WTC11 (cell line): ENCODE results near the gene FBXL14. TPM values are rescaled to one million over a fixed set of nuclear protein-coding genes. Genes with fewer than 3 reads are reported as not detected.
A peak's percentile ranks its signal among the peaks of the same experiment; 100 is the strongest.

Experiments used
- ATAC-seq: fragments of 200-7000 bp; cut with Tn5 transposase; 2 replicates; pipeline ENCODE4 v1.10.0; 2021; ENCODE audit warnings: mild to moderate bottlenecking, moderate library complexity
- CTCF ChIA-PET: fragments of 300-600 bp; sonication (Branson Sonifier 250); formaldehyde crosslinking; loops from one replicate; lab custom pipeline; 2021; ENCODE audit warnings: antibody characterized with exemption; lab: Charles Lee
- POLR2A ChIA-PET: fragments of 350-600 bp; sonication (Branson Sonifier 250); formaldehyde crosslinking; loops from one replicate; lab custom pipeline; 2021; ENCODE audit warnings: antibody characterized with exemption; lab: Charles Lee
- DNase-seq: peaks from one replicate; pipeline ENCODE4 v3.0.0; 2021; ENCODE audit warnings: low spot score
- H3K27ac Mint-ChIP-seq: 2 replicates; pipeline ENCODE4 v1.8.0; 2021; ENCODE audit warnings: mixed read lengths
- H3K27me3 Mint-ChIP-seq: 2 replicates; pipeline ENCODE4 v1.8.0; 2021; ENCODE audit warnings: low read depth, mild to moderate bottlenecking, moderate library complexity, mixed read lengths
- H3K36me3 Mint-ChIP-seq: 2 replicates; pipeline ENCODE4 v1.8.0; 2021; ENCODE audit warnings: mixed read lengths
- H3K4me1 Mint-ChIP-seq: 2 replicates; pipeline ENCODE4 v1.8.0; 2022; ENCODE audit warnings: mixed read lengths
- H3K4me3 Mint-ChIP-seq: 2 replicates; pipeline ENCODE4 v1.8.0; 2021; ENCODE audit warnings: mild to moderate bottlenecking, moderate library complexity, mixed read lengths
- H3K9me3 Mint-ChIP-seq: 2 replicates; pipeline ENCODE4 v1.8.0; 2021; ENCODE audit warnings: mixed read lengths
- ATF1 ChIP-seq: sonication (generic); formaldehyde crosslinking; IDR thresholded peaks from 2 replicates; pipeline ENCODE4 v1.8.1; 2023; ENCODE audit warnings: mild to moderate bottlenecking, moderate library complexity, missing genetic modification reagents
- CDX4 ChIP-seq: fragments of 250-450 bp; sonication (Bioruptor Pico); IDR thresholded peaks from 2 replicates; pipeline ENCODE4 v1.9.0; 2021; ENCODE audit warnings: moderate library complexity, mild to moderate bottlenecking, inconsistent platforms, borderline replicate concordance
- E2F5 ChIP-seq: sonication (generic); formaldehyde crosslinking; IDR thresholded peaks from 2 replicates; pipeline ENCODE4 v1.8.1; 2022; ENCODE audit warnings: mild to moderate bottlenecking, moderate library complexity, missing genetic modification reagents
- GTF2I ChIP-seq: fragments of 250-450 bp; sonication (Bioruptor Pico); conservative IDR thresholded peaks from 2 replicates; pipeline ENCODE4 v1.4.0; 2021; ENCODE audit warnings: mild to moderate bottlenecking
- JUN ChIP-seq: sonication (generic); formaldehyde crosslinking; IDR thresholded peaks from 2 replicates; pipeline ENCODE4 v1.8.0; 2023; ENCODE audit warnings: mild to moderate bottlenecking, missing genetic modification reagents
- KAT7 ChIP-seq: sonication (generic); formaldehyde crosslinking; IDR thresholded peaks from 2 replicates; pipeline ENCODE4 v1.8.1; 2023; ENCODE audit warnings: missing genetic modification reagents, mild to moderate bottlenecking, borderline replicate concordance
- MXD4 ChIP-seq: fragments of 250-450 bp; sonication (Bioruptor Pico); IDR thresholded peaks from 2 replicates; pipeline ENCODE4 v1.8.0; 2021; ENCODE audit warnings: mild to moderate bottlenecking, moderate library complexity, borderline replicate concordance
- NR1H2 ChIP-seq: sonication (generic); formaldehyde crosslinking; IDR thresholded peaks from 2 replicates; pipeline ENCODE4 v1.9.0; 2021; ENCODE audit warnings: mild to moderate bottlenecking, moderate library complexity, missing genetic modification reagents
- NR2C2 ChIP-seq: sonication (generic); formaldehyde crosslinking; IDR thresholded peaks from 2 replicates; pipeline ENCODE4 v1.8.0; 2022; ENCODE audit warnings: mild to moderate bottlenecking, missing genetic modification reagents
- PRRX2 ChIP-seq: fragments of 250-450 bp; sonication (Bioruptor Pico); IDR thresholded peaks from 2 replicates; pipeline ENCODE4 v1.8.0; 2021; ENCODE audit warnings: mild to moderate bottlenecking
- RORB ChIP-seq: fragments of 250-450 bp; sonication (Bioruptor Pico); IDR thresholded peaks from 2 replicates; pipeline ENCODE4 v1.9.0; 2021; ENCODE audit warnings: mild to moderate bottlenecking
- SP1 ChIP-seq: sonication (generic); formaldehyde crosslinking; conservative IDR thresholded peaks from 2 replicates; pipeline ENCODE4 v1.8.1; 2022; ENCODE audit warnings: missing genetic modification reagents
- TEAD1 ChIP-seq: sonication (generic); formaldehyde crosslinking; IDR thresholded peaks from 2 replicates; pipeline ENCODE4 v1.8.0; 2022; ENCODE audit warnings: mild to moderate bottlenecking, missing genetic modification reagents
- TEAD4 ChIP-seq: sonication (generic); formaldehyde crosslinking; IDR thresholded peaks from 2 replicates; pipeline ENCODE4 v1.8.0; 2022; ENCODE audit warnings: mild to moderate bottlenecking, missing genetic modification reagents
- TP53 ChIP-seq: sonication (generic); formaldehyde crosslinking; IDR thresholded peaks from 2 replicates; pipeline ENCODE4 v1.8.1; 2023; ENCODE audit warnings: mild to moderate bottlenecking, missing genetic modification reagents
- ZNF138 ChIP-seq: sonication (generic); formaldehyde crosslinking; conservative IDR thresholded peaks from 2 replicates; pipeline ENCODE4 v1.8.1; 2022; ENCODE audit warnings: mild to moderate bottlenecking, moderate library complexity, missing genetic modification reagents
- ZNF219 ChIP-seq: sonication (generic); formaldehyde crosslinking; IDR thresholded peaks from 2 replicates; pipeline ENCODE4 v1.8.0; 2023; ENCODE audit warnings: missing genetic modification reagents, mild to moderate bottlenecking, borderline replicate concordance
- ZNF232 ChIP-seq: sonication (generic); formaldehyde crosslinking; IDR thresholded peaks from 2 replicates; pipeline ENCODE4 v1.8.0; 2022; ENCODE audit warnings: mild to moderate bottlenecking, missing genetic modification reagents
- ZNF396 ChIP-seq: fragments of 250-450 bp; sonication (Bioruptor Pico); IDR thresholded peaks from 2 replicates; pipeline ENCODE4 v1.8.0; 2021; ENCODE audit warnings: mild to moderate bottlenecking, moderate library complexity, borderline replicate concordance
- ZNF416 ChIP-seq: fragments of 250-450 bp; sonication (Bioruptor Pico); IDR thresholded peaks from 2 replicates; pipeline ENCODE4 v1.9.0; 2021; ENCODE audit warnings: mild to moderate bottlenecking, inconsistent platforms
- ZNF423 ChIP-seq: fragments of 250-450 bp; sonication (Bioruptor Pico); IDR thresholded peaks from 2 replicates; pipeline ENCODE4 v2.1.2; 2022; ENCODE audit warnings: mild to moderate bottlenecking, moderate library complexity
- ZNF532 ChIP-seq: fragments of 250-450 bp; sonication (Bioruptor Pico); IDR thresholded peaks from 2 replicates; pipeline ENCODE4 v1.9.0; 2021; ENCODE audit warnings: mild to moderate bottlenecking, borderline replicate concordance
- total RNA-seq: library from RNA; stranded (reverse); gene quantifications from 3 replicates; pipeline ENCODE4 v1.2.3, GENCODE V29; 2021
- TF ChIP-seq, protein P1 (sequence below): sonication (generic); formaldehyde crosslinking; IDR thresholded peaks from 2 replicates; pipeline ENCODE4 v1.8.0; 2023; ENCODE audit warnings: missing genetic modification reagents
- TF ChIP-seq, protein P2 (sequence below): sonication (generic); formaldehyde crosslinking; IDR thresholded peaks from 2 replicates; pipeline ENCODE4 v1.8.1; 2023; ENCODE audit warnings: mild to moderate bottlenecking, missing genetic modification reagents
- TF ChIP-seq, protein P3 (sequence below): sonication (generic); formaldehyde crosslinking; IDR thresholded peaks from 2 replicates; pipeline ENCODE4 v1.8.1; 2022; ENCODE audit warnings: missing genetic modification reagents, borderline replicate concordance

The FBXL14 gene
- total RNA-seq, 1 experiment from 2014 or later = 12.0 TPM

- TF ChIP-seq KAT7 (CRISPR knock-in tag) (no peak), TEAD1 (no peak), TP53 (CRISPR knock-in tag) (no peak)
- TF ChIP-seq, protein P1, sequence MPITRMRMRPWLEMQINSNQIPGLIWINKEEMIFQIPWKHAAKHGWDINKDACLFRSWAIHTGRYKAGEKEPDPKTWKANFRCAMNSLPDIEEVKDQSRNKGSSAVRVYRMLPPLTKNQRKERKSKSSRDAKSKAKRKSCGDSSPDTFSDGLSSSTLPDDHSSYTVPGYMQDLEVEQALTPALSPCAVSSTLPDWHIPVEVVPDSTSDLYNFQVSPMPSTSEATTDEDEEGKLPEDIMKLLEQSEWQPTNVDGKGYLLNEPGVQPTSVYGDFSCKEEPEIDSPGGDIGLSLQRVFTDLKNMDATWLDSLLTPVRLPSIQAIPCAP (CRISPR knock-in tag) = no peak
- TF ChIP-seq, protein P2, sequence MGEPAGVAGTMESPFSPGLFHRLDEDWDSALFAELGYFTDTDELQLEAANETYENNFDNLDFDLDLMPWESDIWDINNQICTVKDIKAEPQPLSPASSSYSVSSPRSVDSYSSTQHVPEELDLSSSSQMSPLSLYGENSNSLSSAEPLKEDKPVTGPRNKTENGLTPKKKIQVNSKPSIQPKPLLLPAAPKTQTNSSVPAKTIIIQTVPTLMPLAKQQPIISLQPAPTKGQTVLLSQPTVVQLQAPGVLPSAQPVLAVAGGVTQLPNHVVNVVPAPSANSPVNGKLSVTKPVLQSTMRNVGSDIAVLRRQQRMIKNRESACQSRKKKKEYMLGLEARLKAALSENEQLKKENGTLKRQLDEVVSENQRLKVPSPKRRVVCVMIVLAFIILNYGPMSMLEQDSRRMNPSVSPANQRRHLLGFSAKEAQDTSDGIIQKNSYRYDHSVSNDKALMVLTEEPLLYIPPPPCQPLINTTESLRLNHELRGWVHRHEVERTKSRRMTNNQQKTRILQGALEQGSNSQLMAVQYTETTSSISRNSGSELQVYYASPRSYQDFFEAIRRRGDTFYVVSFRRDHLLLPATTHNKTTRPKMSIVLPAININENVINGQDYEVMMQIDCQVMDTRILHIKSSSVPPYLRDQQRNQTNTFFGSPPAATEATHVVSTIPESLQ (CRISPR knock-in tag) = no peak
Observed at GRCh38 chr12:1582709-1583050, 11.7 kb downstream of the FBXL14 start (continued).

DNA sequence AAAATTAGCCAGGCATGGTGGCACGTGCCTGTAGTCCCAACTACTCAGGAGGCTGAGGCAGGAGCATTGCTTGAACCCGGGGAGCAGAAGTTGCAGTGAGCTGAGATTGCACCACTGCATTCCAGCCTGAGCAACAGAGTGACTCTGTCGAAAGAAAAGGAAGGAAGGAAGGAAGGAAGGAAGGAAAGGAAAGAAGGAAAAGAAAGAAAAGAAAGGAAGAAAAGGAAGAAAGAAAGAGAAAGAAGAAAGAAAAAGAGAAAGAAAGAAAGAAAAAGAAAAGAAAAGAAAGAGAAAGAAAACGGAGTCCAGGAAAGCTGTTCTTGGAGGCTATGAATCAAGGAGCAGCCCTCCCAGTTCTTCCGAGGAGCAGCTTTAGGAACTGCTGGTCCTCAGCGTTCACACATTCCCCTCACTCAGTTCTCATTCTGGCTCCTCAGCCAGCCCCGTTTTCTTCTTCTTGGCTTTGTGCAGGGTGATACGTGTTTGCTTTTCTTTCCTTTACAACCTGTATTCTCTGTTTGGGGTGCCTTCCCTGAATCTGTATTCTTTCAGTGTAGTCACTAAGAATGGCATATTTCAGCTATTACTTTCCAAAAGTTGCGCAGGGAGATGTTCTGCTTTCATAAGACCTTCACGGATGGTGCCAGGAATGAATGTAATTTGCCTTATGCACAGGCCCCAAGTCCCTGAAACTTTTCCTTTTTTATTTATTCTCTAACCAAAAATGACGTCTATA, 12.2 kb downstream of the FBXL14 start:
- Mint-ChIP-seq H3K27ac (no peak overlapping the region), H3K27me3 (peaks cover 42% of the 10 kb centered on the region), H3K9me3 (no peaks in the 10 kb centered on the region), H3K36me3 (no peaks in the 10 kb centered on the region), H3K4me3 (no peak overlapping the region), H3K4me1 (peaks cover 10% of the 10 kb centered on the region)
- POLR2A ChIA-PET = no interaction called here
- no peak for TF ChIP-seq ZNF416 (CRISPR knock-in tag)
- TF ChIP-seq, protein P3, sequence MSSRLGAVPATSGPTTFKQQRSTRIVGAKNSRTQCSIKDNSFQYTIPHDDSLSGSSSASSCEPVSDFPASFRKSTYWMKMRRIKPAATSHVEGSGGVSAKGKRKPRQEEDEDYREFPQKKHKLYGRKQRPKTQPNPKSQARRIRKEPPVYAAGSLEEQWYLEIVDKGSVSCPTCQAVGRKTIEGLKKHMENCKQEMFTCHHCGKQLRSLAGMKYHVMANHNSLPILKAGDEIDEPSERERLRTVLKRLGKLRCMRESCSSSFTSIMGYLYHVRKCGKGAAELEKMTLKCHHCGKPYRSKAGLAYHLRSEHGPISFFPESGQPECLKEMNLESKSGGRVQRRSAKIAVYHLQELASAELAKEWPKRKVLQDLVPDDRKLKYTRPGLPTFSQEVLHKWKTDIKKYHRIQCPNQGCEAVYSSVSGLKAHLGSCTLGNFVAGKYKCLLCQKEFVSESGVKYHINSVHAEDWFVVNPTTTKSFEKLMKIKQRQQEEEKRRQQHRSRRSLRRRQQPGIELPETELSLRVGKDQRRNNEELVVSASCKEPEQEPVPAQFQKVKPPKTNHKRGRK = peak; percentile 62; the same call in 1 of the 2 replicates
- CTCF ChIA-PET = interaction anchor here (1.1 to 3.2 kb wide), 4 partner anchors 64 to 465 kb away, joined by 3 to 61 read pairs (median 26); no protein-coding TSS in a partner anchor
- ATAC-seq = no peak
- DNase-seq = no peak

- no peaks in the 10 kb centered on the region for H3K9me3 Mint-ChIP-seq
- no peak overlapping the region for H3K4me3 Mint-ChIP-seq
- H3K4me1 Mint-ChIP-seq = 0 out of 2 replicates have a peak, but pooled peaks cover 9% of the 10 kb centered on the region
- DNase-seq (no peak), ATAC-seq (no peak)
- peaks cover 26% of the 10 kb centered on the region for H3K27me3 Mint-ChIP-seq
- no peaks in the 10 kb centered on the region for H3K36me3 Mint-ChIP-seq
- CTCF ChIA-PET = interaction anchor here (1.2 to 2.0 kb wide), 3 partner anchors 10 to 462 kb away, joined by 3 to 8 read pairs (median 4); no protein-coding TSS in a partner anchor
- no peak overlapping the region for H3K27ac Mint-ChIP-seq
- POLR2A ChIA-PET = no interaction called here
- TF ChIP-seq MXD4 (no peak), E2F5 (CRISPR knock-in tag) (no peak), ZNF232 (CRISPR knock-in tag) (no peak), ZNF396 (CRISPR knock-in tag) (no peak), JUN (CRISPR knock-in tag) (no peak), ZNF219 (CRISPR knock-in tag) (no peak), TEAD4 (no peak), PRRX2 (no peak), ZNF423 (no peak), CDX4 (CRISPR knock-in tag) (no peak), ZNF138 (no peak), NR2C2 (CRISPR knock-in tag) (no peak), ATF1 (CRISPR knock-in tag) (no peak), ZNF532 (CRISPR knock-in tag) (no peak), GTF2I (CRISPR knock-in tag) (no peak), RORB (no peak), SP1 (CRISPR knock-in tag) (no peak), NR1H2 (CRISPR knock-in tag) (no peak)
Observed at GRCh38 chr12:1580526-1580925, 13.9 kb downstream of the FBXL14 start.
